ENCODE data around the gene ZNF804B.

Gene ZNF804B

GRCh38 chr7:88791891-88792290 lies 32.4 kb downstream of the ZNF804B start:
- no peaks in the 10 kb centered on the region for H3K9me3 ChIP-seq (ENCODE audit: control insufficient read depth, insufficient read depth, low read length)
- H3K4me1 ChIP-seq (ENCODE audit: insufficient read depth, low read length), result no peaks in the 10 kb centered on the region
- no peaks in the 10 kb centered on the region for H3K36me3 ChIP-seq (ENCODE audit: insufficient read depth, low read length)
- H3K9ac ChIP-seq (ENCODE audit: low read depth, low read length), result no peak overlapping the region

- Histone ChIP-seq H3K36me3 (ENCODE audit: insufficient read depth, low read length) (no peaks in the 10 kb centered on the region), H3K9ac (ENCODE audit: low read depth, low read length) (no peak overlapping the region), H3K9me3 (ENCODE audit: control insufficient read depth, insufficient read depth, low read length) (no peaks in the 10 kb centered on the region), H3K4me1 (ENCODE audit: insufficient read depth, low read length) (no peaks in the 10 kb centered on the region)
Observed at GRCh38 chr7:88792361-88792760, 32.9 kb downstream of the ZNF804B start.

GRCh38 chr7:88795553-88795952 lies 36.1 kb downstream of the ZNF804B start, which contains the start of gene TEX47:
Gene TEX47 (minus strand): TSS chr7:88795737. CDS start chr7:88794942, 795 bp downstream.
- no peaks in the 10 kb centered on the region for H3K4me1 ChIP-seq (ENCODE audit: insufficient read depth, low read length)
- H3K9me3 ChIP-seq (ENCODE audit: control insufficient read depth, insufficient read depth, low read length), result no peaks in the 10 kb centered on the region
- H3K36me3 ChIP-seq (ENCODE audit: insufficient read depth, low read length), result no peaks in the 10 kb centered on the region
- H3K9ac ChIP-seq (ENCODE audit: low read depth, low read length), result no peak within 1 kb of the TSS

- no peak overlapping the region for H3K9ac ChIP-seq (ENCODE audit: low read depth, low read length)
- H3K36me3 ChIP-seq (ENCODE audit: insufficient read depth, low read length), result no peaks in the 10 kb centered on the region
- no peaks in the 10 kb centered on the region for H3K9me3 ChIP-seq (ENCODE audit: control insufficient read depth, insufficient read depth, low read length)
- peaks cover 4% of the 10 kb centered on the region; the same call in 1 of the 2 replicates for H3K4me1 ChIP-seq (ENCODE audit: insufficient read depth, low read length)
Observed at GRCh38 chr7:88801046-88801445, 41.5 kb downstream of the ZNF804B start.

- H3K36me3 ChIP-seq (ENCODE audit: insufficient read depth, low read length), result no peaks in the 10 kb centered on the region
- H3K4me1 ChIP-seq (ENCODE audit: insufficient read depth, low read length), result peaks cover under 1% of the 10 kb centered on the region; the same call in 1 of the 2 replicates
- no peak overlapping the region for H3K9ac ChIP-seq (ENCODE audit: low read depth, low read length)
- H3K9me3 ChIP-seq (ENCODE audit: control insufficient read depth, insufficient read depth, low read length), result no peaks in the 10 kb centered on the region
Observed at GRCh38 chr7:88806280-88807037, 47.0 kb downstream of the ZNF804B start.

- Histone ChIP-seq H3K4me1 (ENCODE audit: insufficient read depth, low read length) (no peaks in the 10 kb centered on the region), H3K9me3 (ENCODE audit: control insufficient read depth, insufficient read depth, low read length) (no peaks in the 10 kb centered on the region), H3K9ac (ENCODE audit: low read depth, low read length) (no peak overlapping the region), H3K36me3 (ENCODE audit: insufficient read depth, low read length) (no peaks in the 10 kb centered on the region)
Observed at GRCh38 chr7:88818552-88818951, 59.1 kb downstream of the ZNF804B start.

GRCh38 chr7:88826222-88826621 lies 66.7 kb downstream of the ZNF804B start:
- H3K9ac ChIP-seq (ENCODE audit: low read depth, low read length), result no peak overlapping the region
- no peaks in the 10 kb centered on the region; the same call in 1 of the 2 replicates for H3K9me3 ChIP-seq (ENCODE audit: control insufficient read depth, insufficient read depth, low read length)

GRCh38 chr7:88835147-88835728 lies 75.7 kb downstream of the ZNF804B start:
- Histone ChIP-seq H3K4me1 (ENCODE audit: insufficient read depth, low read length) (no peaks in the 10 kb centered on the region), H3K9me3 (ENCODE audit: control insufficient read depth, insufficient read depth, low read length) (no peaks in the 10 kb centered on the region), H3K9ac (ENCODE audit: low read depth, low read length) (no peak overlapping the region), H3K36me3 (ENCODE audit: insufficient read depth, low read length) (no peaks in the 10 kb centered on the region)

More at GRCh38 chr7:88826222-88826621, 66.7 kb downstream of the ZNF804B start:
- Histone ChIP-seq H3K36me3 (ENCODE audit: insufficient read depth, low read length) (no peaks in the 10 kb centered on the region), H3K4me1 (ENCODE audit: insufficient read depth, low read length) (no peaks in the 10 kb centered on the region)

GRCh38 chr7:88842201-88842600 lies 82.7 kb downstream of the ZNF804B start:
- no peaks in the 10 kb centered on the region for H3K9me3 ChIP-seq (ENCODE audit: control insufficient read depth, insufficient read depth, low read length)

GRCh38 chr7:88845091-88845490 lies 85.6 kb downstream of the ZNF804B start:
- H3K9ac ChIP-seq (ENCODE audit: low read depth, low read length), result no peak overlapping the region
- no peaks in the 10 kb centered on the region for H3K36me3 ChIP-seq (ENCODE audit: insufficient read depth, low read length)
- no peaks in the 10 kb centered on the region for H3K4me1 ChIP-seq (ENCODE audit: insufficient read depth, low read length)
- no peaks in the 10 kb centered on the region for H3K9me3 ChIP-seq (ENCODE audit: control insufficient read depth, insufficient read depth, low read length)

More at GRCh38 chr7:88842201-88842600, 82.7 kb downstream of the ZNF804B start:
- Histone ChIP-seq H3K4me1 (ENCODE audit: insufficient read depth, low read length) (no peaks in the 10 kb centered on the region), H3K36me3 (ENCODE audit: insufficient read depth, low read length) (no peaks in the 10 kb centered on the region), H3K9ac (ENCODE audit: low read depth, low read length) (no peak overlapping the region)

- Histone ChIP-seq H3K4me1 (ENCODE audit: insufficient read depth, low read length) (no peaks in the 10 kb centered on the region), H3K9me3 (ENCODE audit: control insufficient read depth, insufficient read depth, low read length) (no peaks in the 10 kb centered on the region; the same call in none of the 2 replicates), H3K36me3 (ENCODE audit: insufficient read depth, low read length) (no peaks in the 10 kb centered on the region), H3K9ac (ENCODE audit: low read depth, low read length) (no peak overlapping the region)
Observed at GRCh38 chr7:88851220-88851619, 91.7 kb downstream of the ZNF804B start.

- Histone ChIP-seq H3K36me3 (ENCODE audit: insufficient read depth, low read length) (no peaks in the 10 kb centered on the region), H3K9me3 (ENCODE audit: control insufficient read depth, insufficient read depth, low read length) (no peaks in the 10 kb centered on the region), H3K9ac (ENCODE audit: low read depth, low read length) (no peak overlapping the region), H3K4me1 (ENCODE audit: insufficient read depth, low read length) (no peaks in the 10 kb centered on the region)
Observed at GRCh38 chr7:88859288-88859687, 99.8 kb downstream of the ZNF804B start.

- no peaks in the 10 kb centered on the region; the same call in 1 of the 2 replicates for H3K9me3 ChIP-seq (ENCODE audit: control insufficient read depth, insufficient read depth, low read length)
- no peaks in the 10 kb centered on the region for H3K4me1 ChIP-seq (ENCODE audit: insufficient read depth, low read length)
- H3K9ac ChIP-seq (ENCODE audit: low read depth, low read length), result no peak overlapping the region
- no peaks in the 10 kb centered on the region for H3K36me3 ChIP-seq (ENCODE audit: insufficient read depth, low read length)
Observed at GRCh38 chr7:88866265-88866863, 106.9 kb downstream of the ZNF804B start.

- Histone ChIP-seq H3K9me3 (ENCODE audit: control insufficient read depth, insufficient read depth, low read length) (no peaks in the 10 kb centered on the region; the same call in 1 of the 2 replicates), H3K4me1 (ENCODE audit: insufficient read depth, low read length) (no peaks in the 10 kb centered on the region), H3K9ac (ENCODE audit: low read depth, low read length) (no peak overlapping the region), H3K36me3 (ENCODE audit: insufficient read depth, low read length) (no peaks in the 10 kb centered on the region)
Observed at GRCh38 chr7:88867158-88867557, 107.7 kb downstream of the ZNF804B start.
